Stimulated activated CD4-positive, alpha-beta T cell treated with anti-CD3 and anti-CD28 coated beads, Interleukin-15, amount 100 ng/mL, for 48 hours (primary cell): ENCODE results near the gene RASGEF1B.

Experiments
- DNase-seq, 2 donors: peaks; one replicate each; pipeline ENCODE4 v3.0.0-alpha.2; 2020; ENCODE audit warnings: low read depth in 2 of 2

The RASGEF1B gene

GRCh38 chr4:81465406-81466340 lies 6.0 kb downstream of the RASGEF1B start:
- no peak for DNase-seq

GRCh38 chr4:81460834-81461233 lies 10.9 kb downstream of the RASGEF1B start:
- DNase-seq = no peak

- no peak for DNase-seq
These were observed 11.5 kb downstream of the RASGEF1B start for GRCh38 chr4:81460191-81460701.

GRCh38 chr4:81459228-81459627 lies 12.5 kb downstream of the RASGEF1B start:
- no peak for DNase-seq

- no peak for DNase-seq
These were observed 13.7 kb downstream of the RASGEF1B start for GRCh38 chr4:81457921-81458520.

- no peak for DNase-seq
These were observed 14.4 kb downstream of the RASGEF1B start for GRCh38 chr4:81457345-81457744.

- no peak for DNase-seq
These were observed 15.8 kb downstream of the RASGEF1B start for GRCh38 chr4:81455897-81456296.

- no peak for DNase-seq
These were observed 16.8 kb downstream of the RASGEF1B start for GRCh38 chr4:81454948-81455347.

DNA sequence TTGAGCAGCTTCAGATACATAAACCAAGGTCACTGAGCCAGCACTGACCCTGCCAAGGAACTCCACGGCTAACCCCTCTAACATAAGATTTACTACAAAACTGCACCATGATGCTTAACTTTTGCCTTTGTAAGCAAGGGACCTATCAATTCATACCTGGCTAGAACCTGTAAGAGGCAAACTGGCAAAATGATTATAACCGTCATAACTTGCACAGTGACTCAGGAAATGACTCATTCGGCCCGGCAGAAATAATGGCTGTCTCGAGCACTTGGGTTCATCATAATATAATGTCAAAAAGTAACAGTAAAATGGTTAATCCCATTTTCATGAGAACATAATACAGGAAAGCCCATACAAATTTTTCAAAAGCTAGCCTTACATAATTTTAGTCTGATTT lies 17.2 kb downstream of the RASGEF1B start:
- DNase-seq = peak in 1 of 2 donors; percentile 41

- DNase-seq = no peak
These were observed 18.7 kb downstream of the RASGEF1B start for GRCh38 chr4:81453024-81453423.

DNA sequence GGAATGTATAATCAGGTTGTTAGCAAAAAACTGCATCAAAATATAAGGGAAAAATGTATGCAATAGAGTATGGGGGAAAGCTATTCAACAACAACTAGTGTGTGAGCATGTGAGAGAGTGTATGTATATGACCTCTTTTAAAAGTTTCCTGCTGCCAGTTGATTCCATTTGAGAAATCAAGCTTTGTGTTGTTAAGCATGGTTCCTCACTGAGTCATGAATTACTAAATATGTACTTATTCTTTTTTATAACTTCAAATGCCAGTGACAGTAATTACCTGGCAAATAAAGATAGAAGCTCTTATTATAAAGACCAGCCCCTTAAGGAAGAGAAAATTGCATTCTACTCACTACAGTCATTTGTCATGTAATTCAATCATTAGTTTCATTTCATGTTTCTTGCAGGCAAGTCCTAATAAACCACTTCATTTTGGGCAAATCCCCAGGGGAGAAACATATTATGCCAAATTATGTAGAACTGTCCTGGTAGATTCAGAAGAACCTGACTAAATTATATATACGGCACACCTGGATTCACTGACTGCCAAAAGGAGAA lies 19.2 kb downstream of the RASGEF1B start:
- DNase-seq = no peak

DNA sequence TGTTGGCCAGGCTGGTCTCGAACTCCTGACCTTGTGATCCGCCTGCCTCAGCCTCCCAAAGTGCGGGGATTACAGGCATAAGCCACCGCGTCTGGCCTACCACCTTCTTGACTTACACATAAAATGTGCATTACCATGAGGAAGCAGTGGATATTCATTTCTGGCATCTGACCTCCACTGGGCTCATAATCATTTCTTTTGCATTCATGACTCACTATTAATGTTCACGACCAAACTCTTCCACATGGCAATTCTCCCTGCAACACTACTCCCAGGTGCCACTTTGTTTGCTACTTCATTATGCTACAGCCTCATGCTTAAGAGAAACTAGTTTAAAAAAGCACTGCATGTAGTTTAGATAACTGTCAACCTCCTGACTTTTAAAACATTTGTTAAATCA lies 22.7 kb downstream of the RASGEF1B start:
- DNase-seq = no peak

DNA sequence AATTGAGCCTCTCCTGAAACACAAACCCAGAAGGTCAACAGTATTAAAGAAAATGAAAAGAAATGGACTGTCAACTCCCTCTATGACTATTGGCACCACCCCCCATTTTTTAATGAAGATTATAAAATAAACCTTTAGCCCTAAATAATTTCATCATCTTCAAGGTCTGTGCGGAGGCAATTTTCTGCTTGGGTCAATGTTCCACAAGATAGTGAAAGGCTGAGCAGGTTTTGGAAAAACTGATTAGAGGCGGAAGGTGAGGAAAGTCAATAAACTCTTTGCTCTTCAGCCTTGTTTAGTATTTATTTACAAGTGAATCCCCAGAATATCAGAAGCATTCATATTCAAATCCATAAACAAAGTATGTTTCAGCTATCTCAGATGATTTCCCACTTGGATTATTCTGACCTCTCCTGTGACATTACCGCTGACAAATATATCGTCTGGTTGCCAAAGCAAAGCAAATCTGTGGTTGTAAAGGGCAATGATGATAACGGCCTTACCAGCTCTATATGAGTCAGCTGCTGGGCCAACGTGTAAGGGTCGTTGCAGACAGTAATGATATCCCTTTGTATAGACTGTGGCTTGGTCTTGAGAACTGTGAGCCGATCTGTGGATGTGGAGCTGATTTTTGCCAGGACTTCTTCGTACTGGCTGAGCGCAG lies 24.0 kb downstream of the RASGEF1B start:
- no peak for DNase-seq

DNA sequence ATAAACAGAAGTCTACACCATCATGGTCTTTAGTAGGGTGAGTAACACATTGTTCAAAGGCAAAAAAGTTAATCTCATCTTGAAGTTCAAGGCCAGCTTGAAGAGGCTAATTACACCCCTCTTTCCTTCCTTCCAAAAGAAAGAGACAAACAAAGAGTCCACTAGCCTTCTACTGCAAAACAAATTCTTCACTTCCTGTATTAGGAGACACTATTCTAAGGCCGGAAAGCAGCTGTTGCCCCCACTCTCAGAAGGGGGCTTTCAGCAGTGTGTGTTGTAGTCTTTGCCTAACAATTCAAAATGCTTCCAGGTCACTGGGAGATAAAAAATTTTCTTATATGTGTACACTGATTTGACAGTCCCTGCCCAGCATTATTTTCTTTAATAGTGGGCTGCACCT lies 25.1 kb downstream of the RASGEF1B start:
- no peak for DNase-seq

GRCh38 chr4:81445196-81445595 lies 26.5 kb downstream of the RASGEF1B start:
- DNase-seq = no peak

- DNase-seq = no peak
These were observed 29.1 kb downstream of the RASGEF1B start for GRCh38 chr4:81442484-81443085.

DNA sequence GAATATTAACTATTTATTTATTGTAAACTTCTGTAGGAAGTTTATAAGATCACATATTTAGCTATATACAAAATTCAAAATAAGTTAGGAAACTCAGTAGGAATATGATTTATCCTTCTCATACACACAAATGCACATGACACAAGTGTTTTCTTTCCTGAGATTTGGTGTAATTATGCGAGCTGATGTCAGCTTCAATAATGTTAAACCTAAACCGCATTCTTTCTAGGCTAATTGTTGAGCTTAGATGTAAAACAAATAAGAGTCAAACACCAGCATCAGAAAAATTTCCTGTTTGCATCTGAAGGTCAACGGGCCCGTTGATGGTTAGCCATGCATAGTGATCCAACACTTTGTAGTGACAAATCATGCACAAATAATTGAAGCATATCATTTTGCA lies 30.8 kb downstream of the RASGEF1B start:
- no peak for DNase-seq

- DNase-seq = no peak
These were observed 34.6 kb downstream of the RASGEF1B start for GRCh38 chr4:81436941-81437574.

DNA sequence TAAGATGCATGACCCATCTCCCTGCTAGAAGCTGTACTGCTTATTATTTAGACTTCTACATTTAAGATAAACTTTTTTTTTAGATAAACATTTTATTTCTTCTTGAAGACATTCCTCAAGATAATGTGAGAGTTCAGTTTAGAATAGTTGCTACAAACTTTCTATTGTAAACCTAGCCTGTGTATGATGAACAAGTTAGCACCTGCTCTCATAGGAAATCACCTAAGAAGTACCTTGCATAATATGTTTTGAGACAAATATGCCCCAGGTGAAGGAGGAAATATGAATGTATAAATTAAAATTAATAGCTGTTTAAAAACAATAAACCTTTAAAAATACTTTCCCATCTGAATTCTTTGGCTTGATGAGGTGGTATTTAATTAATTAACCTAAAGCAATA lies 35.6 kb downstream of the RASGEF1B start:
- no peak for DNase-seq

GRCh38 chr4:81432825-81433224 lies 38.9 kb downstream of the RASGEF1B start:
- no peak for DNase-seq

- DNase-seq = no peak
These were observed 39.7 kb downstream of the RASGEF1B start for GRCh38 chr4:81431971-81432370.
